Epithelial cell of prostate (primary cell): Measurements from ENCODE around the gene VPS35.

Experiments
- DNase-seq: peaks from one replicate; pipeline ENCODE4 v3.0.0-alpha.2; 2011; ENCODE audit warnings: low read depth, low spot score
- H3K27ac ChIP-seq: fragments of 450-650 bp; 2 replicates; pipeline ENCODE4 v1.5.1; 2017; ENCODE audit warnings: mild to moderate bottlenecking

VPS35 gene

DNA sequence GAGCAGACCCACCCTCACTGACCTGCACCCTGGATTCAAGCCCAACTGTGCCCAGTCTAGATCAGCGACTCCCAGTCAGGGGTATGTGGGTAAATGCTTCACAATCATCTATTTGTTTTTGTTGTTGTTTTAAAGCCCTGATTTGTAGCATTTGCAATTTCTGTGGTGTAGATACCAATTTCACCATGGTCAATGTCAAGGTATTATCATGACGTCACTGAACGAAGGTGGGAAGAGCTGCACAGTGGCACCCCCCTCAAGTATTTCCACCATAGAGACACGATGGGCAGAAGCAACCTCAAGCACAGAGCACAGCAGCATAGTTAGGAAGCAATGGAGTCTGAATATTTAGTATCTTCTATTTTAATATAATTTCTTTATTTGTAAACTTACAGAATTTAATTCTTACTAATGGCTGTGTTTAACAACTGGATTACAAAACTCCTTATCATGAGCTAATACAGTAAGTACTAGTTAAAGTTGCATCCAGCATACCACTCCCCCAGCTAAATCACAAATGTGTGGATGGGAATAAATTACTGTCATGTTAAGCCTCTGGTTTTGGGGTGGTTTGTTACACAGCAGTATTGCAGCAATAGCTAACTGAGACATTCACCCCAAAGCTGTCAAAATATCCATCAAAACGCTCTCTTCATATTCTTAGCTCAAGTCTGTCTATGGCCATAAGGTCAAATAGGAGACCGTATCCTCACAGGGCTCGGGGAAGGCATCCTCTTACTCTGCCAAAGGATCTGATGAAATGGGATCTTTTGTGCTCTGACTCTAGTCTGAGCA is 26.0 kb upstream of the VPS35 start:
- no peak overlapping the region for H3K27ac ChIP-seq
- DNase-seq: no peak

DNA sequence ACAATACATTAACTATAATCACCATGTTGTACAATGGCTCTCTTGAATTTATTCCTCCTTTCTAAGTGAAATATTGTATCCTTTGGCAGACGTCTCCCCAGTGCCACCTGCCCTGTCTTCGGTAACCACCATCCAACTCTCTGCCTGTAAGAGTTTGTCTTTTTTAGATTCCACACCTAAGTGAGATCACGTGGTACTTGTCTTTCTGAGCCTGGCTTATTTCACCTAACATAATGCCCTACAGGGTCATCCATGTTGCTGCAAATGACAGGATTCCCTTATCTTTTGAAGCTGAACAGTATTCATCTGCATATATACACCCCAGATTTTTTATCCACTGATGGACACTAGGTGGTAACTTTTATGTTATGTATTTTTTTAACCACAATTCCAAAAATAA is 24.7 kb upstream of the VPS35 start:
- H3K27ac ChIP-seq: no peak overlapping the region
- no peak for DNase-seq

DNA sequence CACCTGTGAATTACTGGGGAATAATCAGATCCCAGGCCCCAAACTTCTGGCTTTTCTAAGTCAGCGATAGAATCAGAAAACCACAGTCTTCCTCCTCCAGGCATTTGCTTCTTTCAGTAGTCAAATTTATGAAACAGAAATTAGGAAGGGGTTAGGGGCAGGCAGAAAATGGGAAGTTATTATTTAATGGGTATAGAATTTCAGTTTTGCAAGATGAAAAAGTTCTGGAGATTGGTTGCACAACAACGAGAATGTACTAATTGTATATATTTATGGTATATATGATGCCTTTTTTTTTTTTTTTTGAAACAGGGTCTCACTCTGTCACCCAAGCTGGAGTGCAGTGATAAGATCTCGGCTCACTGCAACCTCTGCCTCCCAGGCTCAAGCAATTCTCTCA is 23.9 kb upstream of the VPS35 start:
- no peak for DNase-seq
- H3K27ac ChIP-seq: no peak overlapping the region

DNA sequence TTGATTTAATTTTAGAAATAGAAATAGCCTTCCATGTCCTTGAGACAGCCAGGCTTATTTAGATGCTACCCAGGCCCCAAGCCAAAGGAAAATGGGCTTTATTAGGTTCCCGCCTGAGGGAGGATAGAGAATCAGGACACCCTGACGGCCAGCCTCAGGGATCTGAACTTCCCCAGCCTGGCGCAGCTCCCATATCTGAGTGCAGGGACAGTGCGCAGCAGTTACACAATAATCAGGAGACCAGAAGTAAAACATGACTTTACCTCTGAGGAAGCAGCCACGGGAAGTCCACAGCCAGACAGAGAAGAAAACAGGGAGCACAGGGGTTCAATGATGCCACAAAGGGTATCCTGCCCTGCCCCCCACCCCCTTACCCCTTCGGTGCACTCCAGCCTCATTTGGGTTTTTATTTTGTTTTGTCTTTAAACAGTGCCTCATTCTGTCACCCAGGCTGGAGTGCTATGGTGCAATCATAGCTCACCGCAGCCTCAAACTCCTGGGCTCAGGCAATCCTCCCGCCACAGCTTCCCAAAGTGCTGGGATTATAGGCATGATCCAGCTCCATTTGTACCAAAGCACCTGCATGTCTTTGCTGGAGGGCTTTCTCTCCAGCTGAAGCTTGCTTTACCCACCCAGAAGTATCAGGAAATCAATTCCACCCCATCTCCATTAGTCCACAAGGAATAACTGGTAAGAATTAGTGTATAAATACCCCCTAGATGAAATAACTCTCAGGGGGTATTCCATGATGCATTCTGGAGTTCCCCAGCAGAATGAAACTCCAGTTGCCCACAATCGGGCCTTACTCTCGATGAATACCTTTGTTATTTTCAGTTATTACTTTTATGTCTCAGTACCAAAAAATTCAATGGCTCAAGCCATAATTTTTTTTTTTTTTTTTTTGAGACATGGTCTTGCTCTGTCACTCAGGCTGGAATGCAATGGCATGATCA is 22.4 kb upstream of the VPS35 start:
- no peak overlapping the region for H3K27ac ChIP-seq
- DNase-seq: no peak

DNA sequence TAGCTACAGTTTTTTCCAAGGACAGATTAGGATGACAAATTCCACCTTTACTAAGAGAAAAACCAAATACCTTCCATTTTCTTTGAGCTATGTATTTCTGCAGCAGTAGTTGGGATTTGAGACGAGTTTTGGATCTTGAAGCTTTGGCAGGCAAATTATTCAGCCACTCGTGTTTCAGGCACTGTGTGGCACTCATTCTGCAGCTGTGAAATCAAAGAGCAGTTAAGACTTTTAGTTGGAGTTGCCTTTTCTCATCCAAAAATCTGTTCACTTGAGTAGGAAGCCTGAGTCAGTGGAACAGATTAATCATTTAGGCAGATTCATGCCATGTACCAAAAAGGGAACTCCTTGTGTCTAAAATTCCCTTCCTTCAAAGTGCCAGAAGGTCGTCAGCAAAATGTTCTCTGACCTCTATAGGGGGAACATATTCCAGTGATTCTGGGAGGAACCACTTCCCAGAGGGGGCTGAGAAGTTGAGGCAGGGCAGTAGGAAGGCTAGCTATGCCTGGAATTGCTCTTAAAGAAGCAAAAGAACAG is 20.6 kb upstream of the VPS35 start:
- DNase-seq: no peak
- no peak overlapping the region for H3K27ac ChIP-seq

DNA sequence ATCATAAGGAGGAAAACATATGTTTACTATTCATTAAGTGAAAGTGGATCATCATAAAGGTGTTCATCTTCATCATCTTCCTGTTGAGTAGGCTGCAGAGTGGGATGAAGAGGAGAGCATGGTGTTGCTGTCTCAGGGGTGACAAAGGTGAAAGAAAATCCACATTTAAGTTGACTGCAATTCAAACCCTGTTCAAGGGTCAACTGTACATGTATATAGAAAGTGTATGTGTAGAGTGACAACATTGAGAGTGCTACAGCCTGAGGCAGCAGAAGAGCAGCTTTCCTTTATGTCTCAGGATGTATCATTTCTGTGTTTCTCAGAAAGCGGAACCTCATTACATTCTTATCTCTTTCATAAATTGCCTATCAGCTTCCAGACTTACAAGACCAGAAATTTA is 17.7 kb upstream of the VPS35 start:
- no peak for DNase-seq
- no peak overlapping the region for H3K27ac ChIP-seq

DNA sequence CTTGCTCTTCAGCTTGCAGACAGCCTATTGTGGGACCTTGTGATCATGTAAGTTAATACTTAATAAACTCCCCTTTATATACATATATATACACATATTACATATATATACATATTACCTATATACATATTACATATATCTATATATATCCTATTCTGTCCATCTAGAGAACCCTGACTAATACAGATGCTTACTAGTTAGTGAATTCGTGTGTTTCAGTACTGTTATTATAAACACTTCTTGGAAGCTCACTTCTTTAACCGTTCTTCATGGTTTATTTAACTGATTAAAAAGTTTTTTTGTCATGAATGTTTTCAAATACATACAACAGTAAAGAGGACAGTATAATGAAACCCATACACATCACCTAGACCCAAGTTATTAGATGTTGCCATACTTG is 13.1 kb upstream of the VPS35 start:
- DNase-seq: no peak
- H3K27ac ChIP-seq: no peak overlapping the region

DNA sequence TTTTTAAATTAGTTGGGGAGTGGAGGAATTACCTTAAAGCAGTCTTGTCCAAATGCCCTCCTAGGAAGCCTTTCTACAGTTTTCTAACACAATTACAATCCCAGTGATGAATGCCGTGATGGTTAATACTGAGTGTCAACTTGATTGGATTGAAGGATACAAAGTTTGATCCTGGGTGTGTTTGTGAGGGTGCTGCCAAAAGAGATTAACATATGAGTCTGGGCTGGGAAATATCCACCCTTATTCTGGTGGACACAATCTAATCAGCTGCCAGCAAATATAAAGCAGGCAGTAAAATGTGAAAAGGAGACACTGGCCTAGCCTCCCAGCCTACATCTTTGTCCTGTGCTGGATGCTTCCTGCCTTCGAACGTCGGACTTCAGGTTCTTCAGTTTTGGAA is 12.6 kb upstream of the VPS35 start:
- no peak overlapping the region for H3K27ac ChIP-seq
- no peak for DNase-seq

DNA sequence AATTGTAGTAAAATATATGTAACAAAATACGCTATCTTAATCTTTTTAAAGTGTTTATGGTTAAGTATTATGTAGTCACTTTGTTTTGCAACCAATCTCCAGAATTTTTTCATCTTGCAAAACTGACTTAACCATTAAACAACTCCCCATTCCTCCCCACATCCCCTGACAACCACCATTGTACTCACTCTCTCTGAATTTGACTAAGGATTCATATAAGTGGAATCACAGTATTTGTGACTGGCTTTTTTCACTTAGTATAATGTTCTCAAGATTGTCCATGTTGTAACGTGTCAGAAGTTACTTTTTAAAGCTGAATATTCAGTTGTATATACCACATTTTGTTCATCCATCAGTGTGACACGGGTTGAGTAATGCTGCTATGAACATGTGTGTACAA is 11.1 kb upstream of the VPS35 start:
- no peak overlapping the region for H3K27ac ChIP-seq
- DNase-seq: no peak

DNA sequence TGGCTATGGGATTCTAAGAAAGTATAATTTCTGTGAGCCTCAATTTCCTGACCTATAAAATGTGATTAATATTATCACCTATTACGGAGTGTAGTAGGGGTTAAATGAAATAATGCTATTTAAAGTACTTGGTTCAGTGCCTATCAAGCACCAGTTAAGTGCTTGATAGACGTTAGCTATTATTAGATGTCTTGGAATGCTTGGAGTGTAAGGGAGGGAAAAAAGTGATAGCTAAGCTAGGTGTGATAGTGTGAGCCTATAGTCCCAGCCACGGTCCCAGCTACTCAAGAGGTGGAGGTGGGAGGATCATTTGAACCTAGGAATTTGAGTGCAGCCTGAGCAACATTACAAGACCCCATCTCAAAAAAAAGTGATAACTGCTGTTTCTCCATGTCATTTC is 8.0 kb upstream of the VPS35 start:
- no peak overlapping the region for H3K27ac ChIP-seq
- no peak for DNase-seq

DNA sequence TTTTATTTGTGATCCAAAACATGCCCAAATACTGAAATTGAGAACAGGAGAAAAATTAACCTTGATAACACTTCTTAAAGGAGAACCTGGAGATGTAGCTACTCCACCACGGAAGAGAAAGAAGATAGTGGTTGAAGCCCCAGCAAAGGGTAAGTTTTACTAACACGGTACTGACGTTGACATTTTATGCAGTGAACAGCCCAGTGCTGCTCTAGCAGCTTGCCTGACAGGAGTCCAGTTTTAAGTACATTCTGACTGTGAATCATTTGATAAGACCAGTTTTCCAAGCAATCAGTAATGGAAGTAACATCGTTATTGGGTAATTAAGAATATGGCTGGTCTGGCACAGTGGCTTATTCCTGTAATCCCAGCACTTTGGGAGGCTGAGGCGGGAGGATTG is 7.0 kb upstream of the VPS35 start:
- no peak overlapping the region for H3K27ac ChIP-seq
- DNase-seq: no peak

DNA sequence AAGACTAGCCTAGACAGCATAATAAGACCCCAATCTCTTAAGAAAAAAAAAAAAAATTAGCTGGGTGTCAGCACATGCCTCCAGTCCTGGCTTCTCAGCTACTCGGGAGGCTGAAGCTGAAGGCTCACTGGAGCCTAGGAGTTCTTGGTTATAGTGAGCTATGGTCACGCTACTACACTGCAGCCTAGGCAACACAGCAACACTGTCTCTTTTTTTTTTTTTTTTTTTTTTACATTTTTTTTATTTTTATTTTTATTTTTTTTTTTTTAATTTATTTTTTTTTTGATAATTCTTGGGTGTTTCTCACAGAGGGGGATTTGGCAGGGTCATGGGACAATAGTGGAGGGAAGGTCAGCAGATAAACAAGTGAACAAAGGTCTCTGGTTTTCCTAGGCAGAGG is 4.6 kb upstream of the VPS35 start:
- H3K27ac ChIP-seq: no peak overlapping the region
- no peak for DNase-seq

DNA sequence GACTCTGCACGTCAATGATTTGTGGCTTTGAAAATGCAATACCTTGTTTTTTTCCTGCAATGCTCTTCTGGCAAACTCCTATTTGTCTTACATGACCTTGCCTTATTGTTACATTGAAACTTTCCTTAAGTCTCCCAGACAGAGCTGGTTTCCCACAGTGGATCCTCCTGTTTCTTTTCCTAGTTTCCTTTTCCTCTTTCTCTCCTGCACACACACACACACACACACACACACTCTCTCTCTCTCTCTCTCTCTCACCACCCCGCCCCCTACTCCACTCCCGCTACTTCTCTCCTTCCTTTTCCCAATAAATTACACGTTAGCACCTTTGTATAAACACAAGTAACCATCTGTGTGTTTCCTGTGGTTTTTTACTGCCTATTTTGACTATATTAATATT is 2.7 kb upstream of the VPS35 start:
- DNase-seq: no peak
- no peak overlapping the region for H3K27ac ChIP-seq

DNA sequence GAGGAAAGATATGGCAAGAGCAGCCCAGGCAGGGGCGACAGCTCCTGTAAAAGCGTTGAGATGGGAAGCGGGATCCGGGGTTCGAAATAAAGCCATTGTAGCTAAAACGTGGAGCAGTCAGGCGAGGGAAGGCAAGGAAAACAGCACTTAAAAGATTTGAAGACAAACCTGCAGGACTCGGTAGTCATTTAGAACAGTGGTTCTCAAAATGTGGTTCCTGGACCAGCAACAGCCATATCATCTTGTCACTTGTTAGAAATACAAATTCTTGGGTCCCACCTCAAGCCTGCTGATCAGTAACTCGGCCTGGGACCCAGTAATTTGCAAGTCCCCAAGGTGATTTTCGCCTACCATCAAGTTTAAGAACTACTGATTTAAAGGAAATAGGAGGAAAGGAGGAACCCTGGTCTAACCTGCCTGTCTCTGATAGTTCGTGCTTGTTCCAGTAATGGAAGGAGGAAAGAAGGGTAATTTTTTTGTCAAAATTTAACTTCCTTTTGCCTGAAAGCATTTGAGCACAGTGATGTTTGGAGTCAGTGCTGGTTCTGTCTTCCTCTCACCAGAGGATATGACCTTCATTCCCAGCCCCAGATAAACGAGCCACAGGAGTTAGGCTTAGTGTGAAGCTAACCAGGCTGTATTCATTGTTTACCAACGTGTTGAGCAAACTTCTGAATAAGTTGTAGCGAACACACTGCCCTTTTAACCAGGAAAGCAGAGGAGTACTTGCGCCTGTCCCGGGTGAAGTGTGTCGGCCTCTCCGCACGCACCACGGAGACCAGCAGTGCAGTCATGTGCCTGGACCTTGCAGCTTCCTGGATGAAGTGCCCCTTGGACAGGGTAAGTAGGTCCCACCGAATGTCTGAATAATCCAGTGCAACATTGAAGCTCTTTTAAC is 1.6 kb upstream of the VPS35 start:
- H3K27ac ChIP-seq: peak overlapping the region; percentile 87
- no peak for DNase-seq

DNA sequence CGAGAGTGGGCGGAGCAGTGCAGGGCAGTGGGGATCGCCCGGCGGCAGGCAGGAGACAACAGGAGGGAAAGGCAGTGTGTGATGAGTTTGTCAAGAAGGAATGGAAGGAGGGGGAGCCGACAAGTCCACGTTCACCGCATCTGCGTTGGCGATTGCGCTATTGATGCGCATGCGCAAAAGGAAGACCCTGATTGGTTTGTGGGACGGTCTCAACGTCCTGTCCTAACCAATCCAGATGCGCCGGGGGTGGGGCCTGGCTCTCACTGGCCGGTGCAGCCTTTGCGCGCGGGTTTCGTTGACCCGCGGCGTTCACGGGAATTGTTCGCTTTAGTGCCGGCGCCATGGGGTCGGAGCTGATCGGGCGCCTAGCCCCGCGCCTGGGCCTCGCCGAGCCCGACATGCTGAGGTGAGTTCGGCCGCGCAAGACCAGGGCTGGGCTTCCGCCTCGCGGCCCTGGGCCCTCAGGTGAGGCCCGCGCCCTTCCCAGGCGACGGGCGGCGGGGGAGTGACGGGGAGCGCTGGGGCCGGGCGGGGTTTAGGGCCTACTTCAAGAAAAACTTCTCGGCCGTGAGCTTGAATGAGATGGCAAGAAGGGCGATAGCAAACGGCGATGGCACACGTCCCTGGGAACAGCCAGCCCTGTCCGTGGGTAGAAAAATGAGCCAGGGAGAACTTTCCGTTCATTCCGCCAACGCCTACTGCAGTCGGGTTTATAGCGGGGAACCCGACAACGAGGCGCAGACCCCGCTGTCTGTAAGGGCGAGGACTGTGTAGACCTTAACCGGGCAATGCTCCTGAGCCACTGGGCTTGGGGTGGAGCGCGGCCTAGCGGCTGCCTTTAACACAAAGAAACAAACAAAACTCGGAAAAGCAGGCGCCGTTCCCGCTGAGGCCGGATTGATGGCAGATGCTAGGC is 645 bp upstream of the VPS35 start, which contains the start of gene ORC6:
Gene ORC6, plus strand, starts transcription at position 295 of the 916 bp plus-strand sequence. Its CDS starts 47 bp downstream, at position 342.
- peak; percentile 73 for DNase-seq
- H3K27ac ChIP-seq: peak within 1 kb of the TSS; percentile 87

DNA sequence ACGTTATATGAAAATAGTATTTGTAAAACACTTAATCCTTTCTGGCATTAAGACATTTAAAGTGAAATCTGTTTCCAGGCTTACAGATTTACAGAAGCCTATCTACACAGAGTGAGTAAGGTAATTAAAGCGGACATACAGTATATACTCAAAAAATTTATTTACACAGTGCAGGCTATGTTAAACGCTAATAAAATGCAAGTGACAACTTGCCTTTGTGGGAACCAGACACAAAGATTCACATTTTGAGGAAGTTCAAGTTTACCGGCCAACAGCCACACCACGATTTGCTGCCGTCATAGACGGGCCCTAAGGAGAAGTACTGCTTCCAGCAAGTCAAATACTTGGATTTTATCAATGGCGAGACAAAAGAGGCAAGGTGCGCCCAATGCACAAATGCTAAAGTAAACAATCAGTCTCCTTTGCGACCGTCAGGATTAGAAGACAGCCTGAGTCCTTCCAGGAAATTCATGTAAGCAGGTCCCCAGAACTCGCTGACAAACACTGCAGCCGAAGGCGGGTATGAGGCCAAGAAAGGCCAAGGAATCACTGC is 801 bp downstream of the VPS35 start:
- DNase-seq: peak; percentile 72
- peak overlapping the region; percentile 87 for H3K27ac ChIP-seq

DNA sequence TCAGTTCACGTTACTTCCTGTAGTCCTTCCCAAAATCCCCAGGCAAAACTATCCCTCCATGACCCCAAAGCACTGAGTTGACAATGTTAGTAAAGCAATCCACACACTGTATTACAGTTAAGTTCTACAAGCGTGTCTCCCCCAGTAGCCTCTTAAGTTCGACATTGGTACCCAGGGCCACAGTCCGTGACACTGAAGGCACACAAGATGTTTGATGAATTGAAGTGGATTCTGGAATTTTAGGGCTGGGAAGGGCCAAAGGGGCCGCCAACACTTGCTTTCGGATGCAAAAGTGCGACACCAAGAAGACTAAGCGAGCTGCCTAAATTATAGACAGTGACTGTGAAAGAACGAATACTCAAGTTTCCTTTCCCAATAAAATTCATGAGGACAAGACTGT is 1.5 kb downstream of the VPS35 start:
- DNase-seq: no peak
- peak overlapping the region; percentile 87 for H3K27ac ChIP-seq

DNA sequence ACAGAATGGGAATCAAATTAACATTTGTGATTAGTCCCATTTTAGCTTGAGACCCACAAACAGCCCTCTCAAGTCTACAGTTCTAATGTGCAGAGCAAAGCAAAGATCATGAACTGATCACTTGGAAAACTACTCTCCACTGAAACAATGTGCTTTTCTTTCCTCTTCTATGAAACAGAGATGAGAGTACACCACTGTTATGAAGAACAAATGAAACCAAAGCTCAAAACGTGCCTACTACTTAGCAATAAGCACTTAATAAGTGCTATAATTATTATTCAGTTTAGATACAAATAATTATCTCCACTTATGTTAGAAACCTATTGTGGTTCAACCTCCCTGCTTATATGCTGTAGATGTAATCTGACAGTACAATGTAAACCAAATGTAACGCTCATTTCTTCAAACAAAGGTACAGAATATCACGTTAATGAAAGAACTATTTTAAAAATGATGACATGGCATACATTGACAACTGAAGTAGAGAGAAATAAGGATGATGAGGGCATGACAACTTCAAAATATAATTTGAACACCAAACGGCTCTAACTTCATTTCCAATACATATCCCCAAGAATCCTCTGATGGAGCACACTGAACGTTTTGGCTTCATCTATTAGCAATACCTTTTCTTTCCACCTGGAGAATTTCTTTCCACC is 2.0 kb downstream of the VPS35 start:
- DNase-seq: no peak
- H3K27ac ChIP-seq: peak overlapping the region; percentile 87
